A549 (cell line): ENCODE data around the gene ERGIC1. TPM values are rescaled to one million over a fixed set of nuclear protein-coding genes. Genes with fewer than 3 reads are reported as not detected.
A peak's percentile ranks its signal among the peaks of the same experiment; 100 is the strongest.

Source experiments
- ATAC-seq, 2 experiments: fragments of 200-7000 bp in 1 of 2; fragments of >200 bp in 1 of 2; cut with Nextera tagmentation in 1 of 2; cut with Tn5 transposase in 1 of 2; 3 replicates each; pipeline versions ENCODE4 v1.8.0 to v1.9.1; 2018 to 2020; ENCODE audit warnings: mild to moderate bottlenecking in 1 of 2, moderate library complexity in 1 of 2
- CTCF ChIA-PET: fragments of 300-600 bp; sonication (Branson Sonifier 250); formaldehyde crosslinking; extraction: SDS; loops from one replicate; lab custom pipeline; 2021; ENCODE audit warnings: antibody characterized with exemption, inconsistent platforms; lab: Yijun Ruan, JAX
- POLR2A ChIA-PET: fragments of 350-600 bp; formaldehyde crosslinking; extraction: SDS; loops from one replicate; lab custom pipeline; 2021; ENCODE audit warnings: antibody characterized with exemption, inconsistent platforms; lab: Yijun Ruan, JAX
- DNase-seq, 2 experiments: peaks; one replicate each; pipeline versions ENCODE4 v3.0.0 to v3.0.0-alpha.2; 2011 to 2016; ENCODE audit warnings: low read depth in 1 of 2, low spot score in 1 of 2
- FAIRE-seq: peaks from 2 replicates; lab custom pipeline; 2011; peaks lifted over from hg19 to GRCh38; lab: Jason Lieb, UNC
- H3K27ac ChIP-seq, 2 experiments: fragments of >200 bp; sonication (Bioruptor Twin); formaldehyde crosslinking; 3 replicates each; pipeline ENCODE4 v1.5.1; 2016 to 2017
- H3K4me1 ChIP-seq: fragments of >200 bp; sonication (Bioruptor Twin); formaldehyde crosslinking; 3 replicates; pipeline ENCODE4 v1.6.1; 2016
- H3K4me2 ChIP-seq: fragments of >200 bp; sonication (Bioruptor Twin); formaldehyde crosslinking; 3 replicates; pipeline ENCODE4 v1.6.1; 2016
- H3K4me3 ChIP-seq: fragments of >200 bp; sonication (Bioruptor Twin); formaldehyde crosslinking; 3 replicates; pipeline ENCODE4 v1.5.1; 2016
- H3K9me3 ChIP-seq: fragments of >200 bp; sonication (Bioruptor Twin); formaldehyde crosslinking; 3 replicates; pipeline ENCODE4 v1.6.1; 2016
- BCL3 ChIP-seq: fragments of >200 bp; sonication (Bioruptor Twin); formaldehyde crosslinking; IDR thresholded peaks from 3 replicates; pipeline ENCODE4 v1.6.1; 2016
- BHLHE40 ChIP-seq: IDR thresholded peaks from 2 replicates; pipeline ENCODE4 v1.6.1; 2012; ENCODE audit warnings: low read depth, low read length, inconsistent platforms
- CHD4 ChIP-seq: fragments of 200-600 bp; sonication (generic); IDR thresholded peaks from 2 replicates; pipeline ENCODE4 v1.6.1; 2016; ENCODE audit warnings: antibody characterized with exemption, mild to moderate bottlenecking, borderline replicate concordance
- CTCF ChIP-seq: fragments of >200 bp; sonication (Bioruptor Twin); formaldehyde crosslinking; IDR thresholded peaks from 3 replicates; pipeline ENCODE4 v1.5.1; 2016
- EP300 ChIP-seq, 2 experiments: fragments of >200 bp; sonication (Bioruptor Twin); formaldehyde crosslinking; IDR thresholded peaks; 2 replicates in 1 of 2; 3 replicates in 1 of 2; pipeline ENCODE4 v1.6.1; 2016 to 2017
- GATA3 ChIP-seq: IDR thresholded peaks from 2 replicates; pipeline ENCODE4 v1.6.1; 2012; ENCODE audit warnings: borderline replicate concordance
- HOXB13 ChIP-seq: fragments of 250-450 bp; sonication (Bioruptor Pico); IDR thresholded peaks from 2 replicates; pipeline ENCODE4 v1.5.0; 2020; ENCODE audit warnings: low read depth, mild to moderate bottlenecking, moderate library complexity
- HOXB5 ChIP-seq: fragments of 250-450 bp; sonication (Bioruptor Pico); IDR thresholded peaks from 2 replicates; pipeline ENCODE4 v1.5.0; 2020; ENCODE audit warnings: mild to moderate bottlenecking, moderate library complexity
- JUNB ChIP-seq: fragments of >200 bp; sonication (Bioruptor Twin); formaldehyde crosslinking; IDR thresholded peaks from 2 replicates; pipeline ENCODE4 v1.6.1; 2016
- KDM1A ChIP-seq: fragments of 200-600 bp; sonication (generic); IDR thresholded peaks from 2 replicates; pipeline ENCODE4 v1.6.1; 2016; ENCODE audit warnings: low read depth, mild to moderate bottlenecking
- KDM5A ChIP-seq: fragments of 200-600 bp; sonication (generic); IDR thresholded peaks from 2 replicates; pipeline ENCODE4 v1.6.1; 2016; ENCODE audit warnings: antibody characterized with exemption, mild to moderate bottlenecking
- MAFK ChIP-seq: fragments of 450-650 bp; IDR thresholded peaks from 2 replicates; pipeline ENCODE4 v1.6.1; 2014; ENCODE audit not compliant: partially characterized antibody
- POLR2A ChIP-seq: IDR thresholded peaks from 2 replicates; pipeline ENCODE4 v1.6.1; 2012; ENCODE audit warnings: mild to moderate bottlenecking, low read length
- RFX5 ChIP-seq: fragments of 450-650 bp; IDR thresholded peaks from 2 replicates; pipeline ENCODE4 v1.7.1; 2014; ENCODE audit warnings: antibody characterized with exemption, mild to moderate bottlenecking, moderate library complexity
- TFCP2L1 ChIP-seq: fragments of 250-450 bp; sonication (Bioruptor Pico); IDR thresholded peaks from 2 replicates; pipeline ENCODE4 v1.5.0; 2021; ENCODE audit warnings: mild to moderate bottlenecking
- ZFP36 ChIP-seq: fragments of 450-650 bp; IDR thresholded peaks from 2 replicates; pipeline ENCODE4 v1.6.1; 2014; ENCODE audit warnings: borderline replicate concordance; ENCODE audit not compliant: partially characterized antibody
- ZNF302 ChIP-seq: fragments of 250-450 bp; sonication (Bioruptor Pico); IDR thresholded peaks from 2 replicates; pipeline ENCODE4 v1.9.0; 2021; ENCODE audit warnings: inconsistent platforms, mild to moderate bottlenecking, moderate library complexity
- whole genome bisulfite sequencing: methylation state at CpG from one replicate; pipeline ENCODE4 v1.1.6; 2017; ENCODE audit errors: missing lambda C conversion rate; 5-methylcytosine and 5-hydroxymethylcytosine counted together
- polyA plus RNA-seq, 4 experiments: library from polyadenylated mRNA; depleted of rRNA in 3 of 4; stranded (reverse); fragments of >200 nt; fragmentation: RNase III in 1 of 4; extraction: RNeasy Plus Mini Kit Qiagen cat#74134 plus additional on column Dnase treatment in 1 of 4; gene quantifications; 2 replicates in 3 of 4; 3 replicates in 1 of 4; pipeline ENCODE4 v1.2.3, GENCODE V29; 2011 to 2017
- TF ChIP-seq, protein P1 (sequence below): fragments of 250-450 bp; sonication (Bioruptor Pico); IDR thresholded peaks from 2 replicates; pipeline ENCODE4 v1.5.0; 2021; ENCODE audit warnings: mild to moderate bottlenecking, moderate library complexity, borderline replicate concordance
- TF ChIP-seq, protein P2 (sequence below): IDR thresholded peaks from 2 replicates; pipeline ENCODE4 v1.6.1; 2012; ENCODE audit warnings: low read depth, borderline replicate concordance

The ERGIC1 gene
- polyA plus RNA-seq, 2 of the 4 experiments (the other 2 are of a cell fraction): 176 to 304 TPM

- no peaks in the 10 kb centered on the region for H3K9me3 ChIP-seq
- TF ChIP-seq CHD4 (no peak), BHLHE40 (no peak)
- no peak for DNase-seq
- no peak overlapping the region for H3K4me3 ChIP-seq
- no peak for FAIRE-seq
- ChIA-PET CTCF (interaction anchor here (1.5 to 2.2 kb wide), 2 partner anchors 43 to 181 kb away, joined by 3 to 6 read pairs; no protein-coding TSS in a partner anchor), POLR2A (interaction anchor here (2.6 kb wide), 1 partner anchor 120 kb away, joined by 7 read pairs; the partner anchor contains the start of gene DUSP1)
- peak; percentile 9 to 10; a peak in 2 of 6 replicates for ATAC-seq
- 67% methylated on average over 3 of the region's 6 CpGs for WGBS
- peak overlapping the region; percentile 72 to 85; a peak in 5 of 6 replicates for H3K27ac ChIP-seq
- peaks cover 78% of the 10 kb centered on the region for H3K4me1 ChIP-seq
- H3K4me2 ChIP-seq: no peak overlapping the region
These were observed 56.6 kb downstream of the ERGIC1 start for GRCh38 chr5:172890659-172891058.

DNA sequence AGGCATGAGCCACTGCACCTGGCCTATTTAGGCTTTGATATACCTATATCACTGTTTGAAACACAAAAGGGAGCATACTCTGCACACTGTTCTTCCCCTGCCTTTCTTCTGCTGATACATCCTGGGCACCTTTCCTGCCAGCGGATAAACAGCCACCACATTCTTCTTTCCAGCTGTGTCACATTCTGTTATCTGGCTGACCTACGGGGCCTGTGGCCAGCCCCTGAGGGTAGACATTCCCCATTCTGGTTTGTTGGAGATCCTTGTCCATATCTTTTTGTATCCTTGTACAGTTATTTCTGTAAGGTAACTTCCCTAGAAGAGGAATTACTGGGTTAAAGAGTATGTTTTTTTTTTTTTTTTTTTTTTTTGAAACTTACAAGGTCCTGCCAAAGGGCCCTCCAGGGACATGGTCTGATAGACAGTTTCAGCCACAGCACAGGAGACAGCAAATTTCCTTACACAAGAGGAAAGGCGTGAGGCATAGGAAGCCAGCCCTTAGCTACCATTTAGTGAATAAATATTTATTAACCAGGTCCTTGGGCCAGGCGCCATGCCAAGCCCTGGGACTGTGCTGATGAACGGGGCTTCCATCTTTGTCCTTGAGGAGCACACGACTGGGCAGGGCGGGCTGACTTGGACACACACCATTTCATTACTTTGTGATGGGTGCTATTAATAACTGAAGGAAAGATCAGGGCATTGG lies 57.8 kb downstream of the ERGIC1 start:
- POLR2A ChIA-PET: interaction anchor here (2.6 kb wide), 1 partner anchor 121 kb away, joined by 7 read pairs; the partner anchor contains the start of gene DUSP1
- DNase-seq (peak in 1 of 2 experiments; percentile 66), FAIRE-seq (no peak), ATAC-seq (peak; percentile 25 to 53; a peak in 3 of 6 replicates)
- no peak for TF ChIP-seq TFCP2L1 (CRISPR knock-in tag)
- TF ChIP-seq ZNF302 (CRISPR knock-in tag): no peak
- TF ChIP-seq MAFK: no peak
- TF ChIP-seq RFX5: no peak
- no peak for TF ChIP-seq BCL3
- no peak for TF ChIP-seq KDM1A
- TF ChIP-seq ZFP36: no peak
- TF ChIP-seq GATA3: no peak
- no peak for TF ChIP-seq POLR2A
- no peak for TF ChIP-seq EP300 (IDR thresholded peaks at IDR 0.05)
- TF ChIP-seq, protein P1, sequence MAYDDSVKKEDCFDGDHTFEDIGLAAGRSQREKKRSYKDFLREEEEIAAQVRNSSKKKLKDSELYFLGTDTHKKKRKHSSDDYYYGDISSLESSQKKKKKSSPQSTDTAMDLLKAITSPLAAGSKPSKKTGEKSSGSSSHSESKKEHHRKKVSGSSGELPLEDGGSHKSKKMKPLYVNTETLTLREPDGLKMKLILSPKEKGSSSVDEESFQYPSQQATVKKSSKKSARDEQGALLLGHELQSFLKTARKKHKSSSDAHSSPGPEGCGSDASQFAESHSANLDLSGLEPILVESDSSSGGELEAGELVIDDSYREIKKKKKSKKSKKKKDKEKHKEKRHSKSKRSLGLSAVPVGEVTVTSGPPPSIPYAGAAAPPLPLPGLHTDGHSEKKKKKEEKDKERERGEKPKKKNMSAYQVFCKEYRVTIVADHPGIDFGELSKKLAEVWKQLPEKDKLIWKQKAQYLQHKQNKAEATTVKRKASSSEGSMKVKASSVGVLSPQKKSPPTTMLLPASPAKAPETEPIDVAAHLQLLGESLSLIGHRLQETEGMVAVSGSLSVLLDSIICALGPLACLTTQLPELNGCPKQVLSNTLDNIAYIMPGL (CRISPR knock-in tag): no peak
- TF ChIP-seq HOXB5 (CRISPR knock-in tag): no peak
- no peak for TF ChIP-seq CTCF
- peak overlapping the region; percentile 72 to 85 for H3K27ac ChIP-seq
- H3K4me2 ChIP-seq: peak overlapping the region; percentile 25; the same call in 2 of the 3 replicates
- WGBS: 57% methylated on average over 7 of the region's 7 CpGs
- H3K9me3 ChIP-seq: no peaks in the 10 kb centered on the region
- CTCF ChIA-PET: interaction anchor here (0.8 to 2.2 kb wide), 4 partner anchors 21 to 183 kb away, joined by 3 to 6 read pairs (median 4); no protein-coding TSS in a partner anchor
- H3K4me1 ChIP-seq: peaks cover 78% of the 10 kb centered on the region
- H3K4me3 ChIP-seq: no peak overlapping the region

GRCh38 chr5:172892713-172893112 lies 58.7 kb downstream of the ERGIC1 start:
- no peak for TF ChIP-seq JUNB
- TF ChIP-seq, protein P2, sequence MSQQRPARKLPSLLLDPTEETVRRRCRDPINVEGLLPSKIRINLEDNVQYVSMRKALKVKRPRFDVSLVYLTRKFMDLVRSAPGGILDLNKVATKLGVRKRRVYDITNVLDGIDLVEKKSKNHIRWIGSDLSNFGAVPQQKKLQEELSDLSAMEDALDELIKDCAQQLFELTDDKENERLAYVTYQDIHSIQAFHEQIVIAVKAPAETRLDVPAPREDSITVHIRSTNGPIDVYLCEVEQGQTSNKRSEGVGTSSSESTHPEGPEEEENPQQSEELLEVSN: no peak
- TF ChIP-seq KDM5A: no peak
- TF ChIP-seq HOXB13 (CRISPR knock-in tag): no peak
- DNase-seq (no peak), ATAC-seq (no peak), FAIRE-seq (no peak)
- no peaks in the 10 kb centered on the region for H3K9me3 ChIP-seq
- H3K4me3 ChIP-seq: no peak overlapping the region
- H3K4me1 ChIP-seq: peaks cover 78% of the 10 kb centered on the region
- WGBS: 72% methylated on average over 7 of the region's 7 CpGs
- ChIA-PET POLR2A (interaction anchor here (0.7 to 2.6 kb wide), 2 partner anchors 122 to 127 kb away, joined by 3 to 7 read pairs; partner anchors contain the start of gene DUSP1), CTCF (interaction anchor here (1.2 to 1.5 kb wide), 2 partner anchors 9 to 176 kb away, joined by 3 to 5 read pairs; no protein-coding TSS in a partner anchor)
- no peak overlapping the region for H3K4me2 ChIP-seq
- H3K27ac ChIP-seq: peak overlapping the region; percentile 72 to 85
